ENCODE measurements around the gene CRBN.

Gene CRBN

GRCh38 chr3:3209057-3209456, 29.6 kb upstream of the CRBN start:
- peaks cover 4% of the 10 kb centered on the region for H3K9me3 Mint-ChIP-seq
- no peak for DNase-seq
- no peaks in the 10 kb centered on the region for H3K36me3 Mint-ChIP-seq (ENCODE audit: low read depth)
- no peak overlapping the region for H3K4me3 Mint-ChIP-seq
- TF ChIP-seq CTCF (IDR thresholded peaks at IDR 0.05), result no peak
- H3K4me1 Mint-ChIP-seq, result no peaks in the 10 kb centered on the region
- no peak overlapping the region for H3K27ac Mint-ChIP-seq
- H3K27me3 Mint-ChIP-seq (ENCODE audit: low read depth, poor library complexity), result peaks cover 14% of the 10 kb centered on the region

- no peaks in the 10 kb centered on the region for H3K36me3 Mint-ChIP-seq (ENCODE audit: low read depth)
- peaks cover 9% of the 10 kb centered on the region for H3K4me1 Mint-ChIP-seq
- H3K4me3 Mint-ChIP-seq, result no peak overlapping the region
- H3K27me3 Mint-ChIP-seq (ENCODE audit: low read depth, poor library complexity), result peaks cover 15% of the 10 kb centered on the region
- DNase-seq, result no peak
- peaks cover 8% of the 10 kb centered on the region for H3K9me3 Mint-ChIP-seq
- TF ChIP-seq CTCF (IDR thresholded peaks at IDR 0.05), result no peak
- no peak overlapping the region for H3K27ac Mint-ChIP-seq
Observed at GRCh38 chr3:3201611-3202010, 22.1 kb upstream of the CRBN start.

- Mint-ChIP-seq H3K27ac (no peak overlapping the region), H3K9me3 (peaks cover 8% of the 10 kb centered on the region), H3K36me3 (ENCODE audit: low read depth) (no peaks in the 10 kb centered on the region), H3K4me3 (no peak overlapping the region), H3K27me3 (ENCODE audit: low read depth, poor library complexity) (peaks cover 15% of the 10 kb centered on the region), H3K4me1 (peaks cover 9% of the 10 kb centered on the region)
- peak; percentile 94 for TF ChIP-seq CTCF (IDR thresholded peaks at IDR 0.05)
- peak; percentile 54 for DNase-seq
Observed at GRCh38 chr3:3200632-3201212, 21.2 kb upstream of the CRBN start.

GRCh38 chr3:3199306-3199705, 19.8 kb upstream of the CRBN start:
- no peak for DNase-seq
- peaks cover 19% of the 10 kb centered on the region for H3K27me3 Mint-ChIP-seq (ENCODE audit: low read depth, poor library complexity)
- H3K36me3 Mint-ChIP-seq (ENCODE audit: low read depth), result no peaks in the 10 kb centered on the region
- no peak overlapping the region for H3K4me3 Mint-ChIP-seq
- H3K9me3 Mint-ChIP-seq, result peaks cover 5% of the 10 kb centered on the region
- peaks cover 9% of the 10 kb centered on the region for H3K4me1 Mint-ChIP-seq
- TF ChIP-seq CTCF (IDR thresholded peaks at IDR 0.05), result no peak
- H3K27ac Mint-ChIP-seq, result no peak overlapping the region

GRCh38 chr3:3196148-3196861, 16.8 kb upstream of the CRBN start:
- Mint-ChIP-seq H3K27ac (no peak overlapping the region), H3K27me3 (ENCODE audit: low read depth, poor library complexity) (peaks cover 22% of the 10 kb centered on the region), H3K36me3 (ENCODE audit: low read depth) (no peaks in the 10 kb centered on the region), H3K4me1 (peaks cover under 1% of the 10 kb centered on the region), H3K9me3 (no peaks in the 10 kb centered on the region), H3K4me3 (no peak overlapping the region)
- DNase-seq, result peak; percentile 26
- peak; percentile 71 for TF ChIP-seq CTCF (IDR thresholded peaks at IDR 0.05)

- peaks cover 33% of the 10 kb centered on the region for H3K27me3 Mint-ChIP-seq (ENCODE audit: low read depth, poor library complexity)
- H3K27ac Mint-ChIP-seq, result no peak overlapping the region
Observed at GRCh38 chr3:3194861-3195260, 15.4 kb upstream of the CRBN start.

More at GRCh38 chr3:3194861-3195260, 15.4 kb upstream of the CRBN start:
- no peak for DNase-seq
- Mint-ChIP-seq H3K9me3 (no peaks in the 10 kb centered on the region), H3K36me3 (ENCODE audit: low read depth) (no peaks in the 10 kb centered on the region), H3K4me3 (no peak overlapping the region), H3K4me1 (no peaks in the 10 kb centered on the region)
- no peak for TF ChIP-seq CTCF (IDR thresholded peaks at IDR 0.05)

All from nephron progenitor cell (in vitro differentiated cells).